Adrenal gland (tissue), 12 donors: ENCODE results near the gene TNFRSF4. TPM values are rescaled to one million over a fixed set of nuclear protein-coding genes. Genes with fewer than 3 reads are reported as not detected.

Source experiments
- DNase-seq, 7 donors: peaks; one replicate each; pipeline ENCODE4 v3.0.0-alpha.2; 2019 to 2020
- H3K27ac ChIP-seq, 5 donors: fragments of 200-600 bp; sonication (generic) in 4 of 5; 1 replicate in 3 of 5; 2 replicates in 2 of 5; pipeline versions ENCODE4 v1.5.1 to v1.8.0; 2016 to 2020; ENCODE audit warnings: mild to moderate bottlenecking in 1 of 5
- H3K27me3 ChIP-seq: fragments of 200-600 bp; 2 replicates; pipeline ENCODE4 v1.8.0; 2021
- H3K36me3 ChIP-seq, 2 donors: fragments of 200-600 bp; replicated peaks in 1 of 2; 1 replicate in 1 of 2; 2 replicates in 1 of 2; pipeline versions ENCODE4 v1.5.1 to v1.8.0; 2018 to 2022
- H3K4me1 ChIP-seq, 2 donors: fragments of 200-600 bp; replicated peaks in 1 of 2; 1 replicate in 1 of 2; 2 replicates in 1 of 2; pipeline versions ENCODE4 v1.5.1 to v1.8.0; 2018 to 2021
- H3K4me3 ChIP-seq, 4 donors: fragments of 200-600 bp; sonication (generic) in 3 of 4; one replicate each; pipeline ENCODE4 v1.5.1; 2016 to 2018
- H3K9me3 ChIP-seq, 3 donors: fragments of 200-600 bp; sonication (generic) in 1 of 3; replicated peaks in 1 of 3; 1 replicate in 2 of 3; 2 replicates in 1 of 3; pipeline versions ENCODE4 v1.5.1 to v1.8.0; 2016 to 2021
- POLR2A ChIP-seq, 2 donors: fragments of 450-650 bp; IDR thresholded peaks; one replicate each; pipeline ENCODE4 v1.6.1; 2017; ENCODE audit warnings: antibody characterized with exemption in 2 of 2, mild to moderate bottlenecking in 2 of 2, moderate library complexity in 1 of 2
- WGBS, 4 donors: extraction: QIAGEN DNeasy Blood & Tissue Kit in 2 of 4; methylation state at CpG; one replicate each; pipeline versions ENCODE4 v1.1.5 to v1.1.7; 2013 to 2017; 5-methylcytosine and 5-hydroxymethylcytosine counted together
- intact Hi-C, 2 donors: fragments of 100-400 bp; cut with DNase I; formaldehyde crosslinking; loops; one replicate each; pipeline versions ENCODE4 v1.14.1 to v1.15.0; 2022 to 2023
- polyA plus RNA-seq, 3 donors: library from polyadenylated mRNA; stranded (reverse); fragments of 200-250 nt in 2 of 3; fragments of 350-450 nt in 1 of 3; fragmentation: Illumina TruSeq in 1 of 3; extraction: RNeasy Lipid Tissue Mini Kit (QIAGEN cat#74804) in 1 of 3; gene quantifications; one replicate each; pipeline ENCODE4 v1.2.3, GENCODE V29; 2013 to 2014
- total RNA-seq, 9 donors: library from RNA; depleted of rRNA in 4 of 9; stranded (reverse); fragments of >200 nt in 4 of 9; fragments of 120-200 nt in 1 of 9; fragmentation: NEBNext Ultra II Directional in 1 of 9; extraction: Animal tissue kit (Norgen Biotek cat#: 25700) in 1 of 9; gene quantifications; one replicate each; pipeline versions ENCODE4 v1.1.0 to v1.2.4, GENCODE V29; 2013 to 2023
- TF ChIP-seq, protein P1 (sequence below), 6 experiments: fragments of 450-650 bp in 4 of 6; fragments of 200-600 bp in 2 of 6; sonication (generic) in 1 of 6; IDR thresholded peaks; 1 replicate in 5 of 6; 2 replicates in 1 of 6; pipeline versions ENCODE4 v1.5.1 to v1.8.0; 2016 to 2021; ENCODE audit warnings: antibody characterized with exemption in 6 of 6, mild to moderate bottlenecking in 2 of 6, moderate library complexity in 1 of 6
- donor health status: healthy with polysubstance abuse.
- donor health status: Bipolar disorder and iron deficiency.
- donor health status: DM: yes; HTN: yes; CAD: no.
- donor health status: DM: no; HTN: no; CAD: no.
- donor health status: DM: no; HTN: no; CAD: no.
- donor health status: DM: yes; HTN: yes; CAD: no.

Gene TNFRSF4
- total and polyA plus RNA-seq, 12 donors = 0.32 to 6.9 (median 1.1) TPM; not detected in 2

DNA sequence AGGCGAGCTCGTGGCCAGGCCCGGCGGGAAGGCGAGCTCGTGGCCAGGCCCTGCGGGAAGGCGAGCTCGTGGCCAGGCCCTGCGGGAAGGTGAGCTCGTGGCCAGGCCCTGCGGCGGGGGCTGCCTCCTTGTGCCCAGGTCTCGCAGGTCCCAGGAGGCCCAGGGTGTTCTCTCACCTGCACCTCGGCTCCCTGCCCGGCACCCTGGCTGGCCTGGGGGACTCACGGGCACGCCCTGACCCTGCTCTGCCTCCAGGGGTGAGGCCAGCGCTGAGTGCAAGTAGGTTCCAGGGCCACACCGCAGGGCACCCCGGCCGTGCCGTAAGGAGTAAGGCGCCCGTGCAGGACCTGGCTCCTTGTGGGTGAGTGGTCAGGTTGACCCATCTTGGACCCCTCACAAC, 13.4 kb upstream of the TNFRSF4 start:
- no peaks in the 10 kb centered on the region for H3K27me3 ChIP-seq
- peaks cover 0 to 53% of the 10 kb centered on the region in 2 donors for H3K36me3 ChIP-seq
- H3K4me3 ChIP-seq = no peak overlapping the region
- TF ChIP-seq, protein P1, sequence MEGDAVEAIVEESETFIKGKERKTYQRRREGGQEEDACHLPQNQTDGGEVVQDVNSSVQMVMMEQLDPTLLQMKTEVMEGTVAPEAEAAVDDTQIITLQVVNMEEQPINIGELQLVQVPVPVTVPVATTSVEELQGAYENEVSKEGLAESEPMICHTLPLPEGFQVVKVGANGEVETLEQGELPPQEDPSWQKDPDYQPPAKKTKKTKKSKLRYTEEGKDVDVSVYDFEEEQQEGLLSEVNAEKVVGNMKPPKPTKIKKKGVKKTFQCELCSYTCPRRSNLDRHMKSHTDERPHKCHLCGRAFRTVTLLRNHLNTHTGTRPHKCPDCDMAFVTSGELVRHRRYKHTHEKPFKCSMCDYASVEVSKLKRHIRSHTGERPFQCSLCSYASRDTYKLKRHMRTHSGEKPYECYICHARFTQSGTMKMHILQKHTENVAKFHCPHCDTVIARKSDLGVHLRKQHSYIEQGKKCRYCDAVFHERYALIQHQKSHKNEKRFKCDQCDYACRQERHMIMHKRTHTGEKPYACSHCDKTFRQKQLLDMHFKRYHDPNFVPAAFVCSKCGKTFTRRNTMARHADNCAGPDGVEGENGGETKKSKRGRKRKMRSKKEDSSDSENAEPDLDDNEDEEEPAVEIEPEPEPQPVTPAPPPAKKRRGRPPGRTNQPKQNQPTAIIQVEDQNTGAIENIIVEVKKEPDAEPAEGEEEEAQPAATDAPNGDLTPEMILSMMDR (IDR thresholded peaks at IDR 0.05) = no peak
- TF ChIP-seq POLR2A (IDR thresholded peaks at IDR 0.05) = no peak
- 93 to 96% (median 95%) methylated on average over 8 to 25 of the region's 25 CpGs for WGBS, 4 donors
- intact Hi-C loops = no loop called here
- H3K27ac ChIP-seq = no peak overlapping the region
- no peak for DNase-seq
- H3K9me3 ChIP-seq = no peaks in the 10 kb centered on the region
- H3K4me1 ChIP-seq = peaks cover 15 to 19% of the 10 kb centered on the region in 2 donors

DNA sequence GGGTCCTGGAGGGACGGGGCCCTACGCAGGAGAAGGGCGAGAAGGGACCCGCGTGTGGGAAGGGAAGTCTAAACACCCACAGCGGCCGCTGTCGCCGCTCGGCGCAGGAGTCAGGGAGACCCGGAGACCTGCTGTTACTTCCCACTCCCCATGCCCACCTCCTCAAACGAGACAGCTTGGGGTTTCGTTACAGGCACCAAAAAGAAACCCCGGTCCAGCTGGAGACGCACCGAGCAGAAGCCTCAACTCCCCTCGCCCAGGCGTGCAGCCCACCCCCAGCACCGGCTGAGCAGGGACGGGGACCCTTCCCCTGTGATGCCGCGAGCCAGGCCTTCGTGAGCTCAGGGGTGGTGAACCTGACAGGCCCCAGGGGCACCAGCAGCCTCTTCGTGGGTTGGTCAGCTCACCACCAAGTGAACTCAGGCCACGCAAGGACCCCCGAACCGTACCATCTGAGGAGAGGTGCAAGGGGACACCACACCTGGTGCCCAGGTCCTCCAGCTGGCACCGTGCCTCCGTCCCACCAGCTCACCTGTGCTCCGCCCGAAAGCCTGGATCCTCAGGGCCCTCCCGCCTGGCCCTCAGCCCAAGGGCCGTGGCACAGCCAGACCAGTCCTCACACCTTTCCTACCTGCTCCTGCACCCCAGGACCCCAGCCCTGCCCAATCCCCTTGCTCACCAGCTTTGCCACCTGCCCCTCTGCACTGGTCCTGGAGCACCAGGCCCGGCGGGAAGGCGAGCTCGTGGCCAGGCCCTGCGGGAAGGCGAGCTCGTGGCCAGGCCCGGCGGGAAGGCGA, 12.8 kb upstream of the TNFRSF4 start:
- Histone ChIP-seq H3K36me3 (peaks cover 0 to 59% of the 10 kb centered on the region in 2 donors), H3K4me3 (no peak overlapping the region), H3K4me1 (peaks cover 15 to 19% of the 10 kb centered on the region in 2 donors), H3K9me3 (no peaks in the 10 kb centered on the region), H3K27me3 (no peaks in the 10 kb centered on the region), H3K27ac (no peak overlapping the region)
- 93 to 98% (median 95%) methylated on average over 12 to 44 of the region's 44 CpGs for WGBS, 4 donors
- no peak for DNase-seq
- intact Hi-C loops = no loop called here
- TF ChIP-seq, protein P1 (IDR thresholded peaks at IDR 0.05) = no peak
- no peak for TF ChIP-seq POLR2A (IDR thresholded peaks at IDR 0.05)

DNA sequence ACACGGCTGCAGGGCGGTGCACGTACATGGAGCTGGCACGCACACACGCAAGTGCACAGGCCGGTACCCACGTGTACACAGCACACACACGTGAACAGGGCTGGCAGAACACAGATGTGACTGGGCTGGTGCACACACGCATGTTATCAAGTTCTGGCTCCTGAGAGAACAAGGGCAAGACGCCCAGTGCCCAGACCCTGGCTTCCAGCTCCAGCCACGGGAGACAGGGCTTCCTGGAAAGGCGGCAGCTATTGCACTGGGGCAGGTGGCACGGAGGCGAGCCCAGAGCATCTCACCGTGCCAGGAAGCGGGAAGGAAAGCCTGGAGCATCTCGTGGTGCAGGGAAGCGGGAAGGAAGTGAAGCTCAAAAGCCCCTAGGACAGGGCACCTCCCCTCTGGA, 12.0 kb upstream of the TNFRSF4 start:
- intact Hi-C loops = no loop called here
- Histone ChIP-seq H3K27me3 (no peaks in the 10 kb centered on the region), H3K36me3 (peaks cover 0 to 67% of the 10 kb centered on the region in 2 donors), H3K27ac (no peak overlapping the region), H3K9me3 (no peaks in the 10 kb centered on the region), H3K4me3 (no peak overlapping the region), H3K4me1 (peaks cover 16 to 23% of the 10 kb centered on the region in 2 donors)
- DNase-seq = no peak
- WGBS, 4 donors = 87 to 94% (median 90%) methylated on average over 18 of the region's 18 CpGs
- TF ChIP-seq, protein P1 (IDR thresholded peaks at IDR 0.05) = no peak
- no peak for TF ChIP-seq POLR2A (IDR thresholded peaks at IDR 0.05)

DNA sequence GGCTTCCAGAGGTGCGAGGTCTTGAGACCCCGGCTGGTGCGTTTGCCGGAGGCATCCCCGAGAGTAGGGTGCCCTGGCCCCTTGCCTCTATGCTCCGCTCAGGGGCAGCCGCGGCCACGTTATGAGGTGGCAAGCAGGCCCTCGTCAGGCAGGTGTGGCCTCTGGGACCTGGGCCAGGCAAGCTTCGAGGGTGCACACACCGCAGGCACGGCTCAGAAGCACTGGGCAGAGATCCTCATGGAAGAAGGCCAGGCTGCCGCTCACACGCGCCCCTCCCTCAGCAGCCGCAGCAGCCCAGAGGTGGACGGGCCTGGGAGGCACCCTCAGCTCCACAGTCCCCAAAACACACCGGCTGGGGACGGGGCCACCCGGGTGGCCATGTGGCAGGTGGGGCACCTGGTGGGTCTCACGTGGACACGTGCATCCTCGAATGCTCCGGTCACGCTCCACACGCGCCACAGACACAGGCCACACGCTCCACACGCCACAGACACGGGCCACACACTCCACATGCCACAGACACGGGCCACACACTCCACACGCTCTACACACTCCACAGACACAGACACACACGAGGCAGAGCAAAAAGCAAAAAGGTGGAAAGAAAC, 11.4 kb upstream of the TNFRSF4 start:
- H3K36me3 ChIP-seq = peaks cover 0 to 73% of the 10 kb centered on the region in 2 donors
- intact Hi-C loops = no loop called here

More for the DNA sequence above, 11.4 kb upstream of the TNFRSF4 start:
- no peaks in the 10 kb centered on the region for H3K27me3 ChIP-seq
- no peak overlapping the region for H3K4me3 ChIP-seq
- WGBS, 4 donors = 91 to 98% (median 92%) methylated on average over 16 to 34 of the region's 34 CpGs
- no peak for DNase-seq
- no peak for TF ChIP-seq POLR2A (IDR thresholded peaks at IDR 0.05)
- TF ChIP-seq, protein P1 (IDR thresholded peaks at IDR 0.05) = no peak
- H3K4me1 ChIP-seq = peaks cover 12 to 20% of the 10 kb centered on the region in 2 donors
- no peaks in the 10 kb centered on the region for H3K9me3 ChIP-seq
- no peak overlapping the region for H3K27ac ChIP-seq
